ENCODE data around the gene DMBT1.

DNA sequence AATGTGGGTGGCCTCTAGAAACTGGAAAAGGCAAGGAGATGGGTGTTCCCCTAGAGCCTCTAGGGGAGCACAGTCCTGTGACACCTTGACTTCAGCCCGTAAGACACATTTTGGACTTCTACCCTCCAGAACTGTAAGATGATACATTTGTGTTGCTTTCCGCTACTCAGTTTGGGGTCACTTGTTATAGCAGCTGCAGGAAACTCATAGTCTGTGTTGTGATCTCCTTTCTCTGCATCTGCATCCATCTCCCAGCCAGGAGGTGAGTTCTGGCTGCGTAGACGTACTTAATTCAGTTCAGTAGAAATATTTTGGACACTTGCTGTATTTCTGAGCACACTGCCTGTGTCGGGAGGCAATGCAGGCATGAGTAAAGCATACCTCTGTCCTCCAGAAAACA lies 29.3 kb upstream of the DMBT1 start:
- TF ChIP-seq POLR2A (IDR thresholded peaks at IDR 0.05): no peak
- TF ChIP-seq, protein P1, sequence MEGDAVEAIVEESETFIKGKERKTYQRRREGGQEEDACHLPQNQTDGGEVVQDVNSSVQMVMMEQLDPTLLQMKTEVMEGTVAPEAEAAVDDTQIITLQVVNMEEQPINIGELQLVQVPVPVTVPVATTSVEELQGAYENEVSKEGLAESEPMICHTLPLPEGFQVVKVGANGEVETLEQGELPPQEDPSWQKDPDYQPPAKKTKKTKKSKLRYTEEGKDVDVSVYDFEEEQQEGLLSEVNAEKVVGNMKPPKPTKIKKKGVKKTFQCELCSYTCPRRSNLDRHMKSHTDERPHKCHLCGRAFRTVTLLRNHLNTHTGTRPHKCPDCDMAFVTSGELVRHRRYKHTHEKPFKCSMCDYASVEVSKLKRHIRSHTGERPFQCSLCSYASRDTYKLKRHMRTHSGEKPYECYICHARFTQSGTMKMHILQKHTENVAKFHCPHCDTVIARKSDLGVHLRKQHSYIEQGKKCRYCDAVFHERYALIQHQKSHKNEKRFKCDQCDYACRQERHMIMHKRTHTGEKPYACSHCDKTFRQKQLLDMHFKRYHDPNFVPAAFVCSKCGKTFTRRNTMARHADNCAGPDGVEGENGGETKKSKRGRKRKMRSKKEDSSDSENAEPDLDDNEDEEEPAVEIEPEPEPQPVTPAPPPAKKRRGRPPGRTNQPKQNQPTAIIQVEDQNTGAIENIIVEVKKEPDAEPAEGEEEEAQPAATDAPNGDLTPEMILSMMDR (IDR thresholded peaks at IDR 0.05): no peak
